Thoracic aorta (tissue), 2 donors: Measurements from ENCODE around the gene FADS2. TPM values are rescaled to one million over a fixed set of nuclear protein-coding genes. Genes with fewer than 3 reads are reported as not detected.
A peak's percentile ranks its signal among the peaks of the same experiment; 100 is the strongest.
"Not testable (repeated sequence)": the region's sequence is repeated elsewhere in the genome, so short reads cannot be mapped to it uniquely, and the experiment has no call there.

ENCODE experiments used
- ATAC-seq: fragments of 150-250 bp; one replicate; pipeline ENCODE4 v1.8.0; 2017; ENCODE audit warnings: low read depth; ENCODE audit not compliant: insufficient number of reproducible peaks, low FRiP score
- DNase-seq: peaks from one replicate; pipeline ENCODE4 v3.0.0-alpha.2; 2020; ENCODE audit warnings: low spot score
- H3K27ac ChIP-seq, 2 donors: fragments of 200-600 bp; sonication (generic); 1 replicate in 1 of 2; 2 replicates in 1 of 2; pipeline ENCODE4 v1.5.1; 2016; ENCODE audit warnings: mild to moderate bottlenecking in 2 of 2, moderate library complexity in 2 of 2
- H3K27me3 ChIP-seq: fragments of 200-600 bp; sonication (generic); replicated peaks from 2 replicates; pipeline ENCODE4 v1.6.0; 2016; ENCODE audit warnings: mild to moderate bottlenecking; ENCODE audit not compliant: insufficient read depth
- H3K36me3 ChIP-seq: fragments of 200-600 bp; sonication (generic); one replicate; pipeline ENCODE4 v1.5.1; 2016
- H3K4me1 ChIP-seq, 2 donors: fragments of 200-600 bp; sonication (generic); 1 replicate in 1 of 2; 2 replicates in 1 of 2; pipeline versions ENCODE4 v1.5.1 to v1.6.0; 2016; ENCODE audit warnings: low read depth in 2 of 2, mild to moderate bottlenecking in 1 of 2; ENCODE audit not compliant: control insufficient read depth in 1 of 2
- H3K4me3 ChIP-seq: fragments of 200-600 bp; sonication (generic); 2 replicates; pipeline ENCODE4 v1.5.1; 2016; ENCODE audit warnings: mild to moderate bottlenecking
- H3K9me3 ChIP-seq: fragments of 200-600 bp; sonication (generic); 2 replicates; pipeline ENCODE4 v1.5.1; 2016
- total RNA-seq, 2 donors: library from RNA; depleted of rRNA; stranded (reverse); fragments of >200 nt; gene quantifications; one replicate each; pipeline versions ENCODE4 v1.1.0 to v1.2.3, GENCODE V29; 2016
- TF ChIP-seq, protein P1 (sequence below): fragments of 200-600 bp; sonication (generic); IDR thresholded peaks from one replicate; pipeline ENCODE4 v1.5.1; 2019; ENCODE audit warnings: antibody characterized with exemption

FADS2 gene
- total RNA-seq, 2 donors from 2014 or later, result 89.2 to 234 TPM

DNA sequence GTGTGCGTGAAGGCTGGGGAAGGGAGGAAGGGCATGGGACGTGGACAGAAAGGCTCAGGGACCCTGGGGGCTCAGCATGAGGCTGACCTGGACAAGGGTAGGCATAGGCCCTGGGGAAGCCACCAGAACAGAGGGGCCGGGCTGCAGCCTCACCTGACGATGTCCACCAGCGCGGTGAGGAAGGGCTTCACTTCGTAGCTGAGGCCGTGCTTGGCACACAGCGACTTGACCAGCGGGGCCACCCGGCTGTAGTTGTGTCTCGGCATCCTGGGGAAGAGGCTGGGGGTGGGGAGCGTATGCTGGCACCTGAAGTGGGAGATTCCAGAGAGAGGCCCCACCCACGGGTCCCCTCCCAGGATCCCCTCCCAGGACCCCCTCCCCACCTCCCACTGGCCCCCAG is 47.6 kb downstream of the FADS2 start:
- DNase-seq, result no peak
- Histone ChIP-seq H3K27ac (no peak overlapping the region), H3K9me3 (no peaks in the 10 kb centered on the region), H3K36me3 (peaks cover 34% of the 10 kb centered on the region), H3K4me3 (no peak overlapping the region), H3K4me1 (peaks cover 8 to 37% of the 10 kb centered on the region in 2 donors), H3K27me3 (no peaks in the 10 kb centered on the region)
- no peak for ATAC-seq
- TF ChIP-seq, protein P1, sequence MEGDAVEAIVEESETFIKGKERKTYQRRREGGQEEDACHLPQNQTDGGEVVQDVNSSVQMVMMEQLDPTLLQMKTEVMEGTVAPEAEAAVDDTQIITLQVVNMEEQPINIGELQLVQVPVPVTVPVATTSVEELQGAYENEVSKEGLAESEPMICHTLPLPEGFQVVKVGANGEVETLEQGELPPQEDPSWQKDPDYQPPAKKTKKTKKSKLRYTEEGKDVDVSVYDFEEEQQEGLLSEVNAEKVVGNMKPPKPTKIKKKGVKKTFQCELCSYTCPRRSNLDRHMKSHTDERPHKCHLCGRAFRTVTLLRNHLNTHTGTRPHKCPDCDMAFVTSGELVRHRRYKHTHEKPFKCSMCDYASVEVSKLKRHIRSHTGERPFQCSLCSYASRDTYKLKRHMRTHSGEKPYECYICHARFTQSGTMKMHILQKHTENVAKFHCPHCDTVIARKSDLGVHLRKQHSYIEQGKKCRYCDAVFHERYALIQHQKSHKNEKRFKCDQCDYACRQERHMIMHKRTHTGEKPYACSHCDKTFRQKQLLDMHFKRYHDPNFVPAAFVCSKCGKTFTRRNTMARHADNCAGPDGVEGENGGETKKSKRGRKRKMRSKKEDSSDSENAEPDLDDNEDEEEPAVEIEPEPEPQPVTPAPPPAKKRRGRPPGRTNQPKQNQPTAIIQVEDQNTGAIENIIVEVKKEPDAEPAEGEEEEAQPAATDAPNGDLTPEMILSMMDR, result no peak

DNA sequence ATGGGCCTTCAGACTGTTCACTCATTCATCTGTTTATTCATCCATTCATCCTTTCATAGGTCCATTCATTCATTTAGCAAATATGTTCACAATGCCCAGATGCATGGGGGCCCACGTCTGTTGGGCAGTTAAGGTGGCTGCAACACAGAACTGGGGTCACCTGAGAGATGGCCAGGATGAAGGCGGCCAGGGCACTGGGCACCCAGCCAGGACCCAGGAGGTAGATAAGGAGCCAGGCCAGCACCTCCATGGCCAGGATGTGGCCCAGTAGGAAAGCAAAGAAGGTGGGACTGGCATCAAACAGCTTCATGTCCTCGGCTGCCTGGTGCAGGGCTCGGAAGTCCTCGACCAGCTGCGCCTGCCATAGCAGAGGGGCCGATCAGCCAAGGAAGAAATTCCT is 51.1 kb downstream of the FADS2 start:
- Histone ChIP-seq H3K9me3 (no peaks in the 10 kb centered on the region), H3K36me3 (peaks cover 35% of the 10 kb centered on the region), H3K27me3 (no peaks in the 10 kb centered on the region), H3K4me1 (peaks cover 28 to 44% of the 10 kb centered on the region in 2 donors), H3K27ac (no peak overlapping the region), H3K4me3 (no peak overlapping the region)
- ATAC-seq, result no peak
- TF ChIP-seq, protein P1, result no peak
- DNase-seq, result no peak

DNA sequence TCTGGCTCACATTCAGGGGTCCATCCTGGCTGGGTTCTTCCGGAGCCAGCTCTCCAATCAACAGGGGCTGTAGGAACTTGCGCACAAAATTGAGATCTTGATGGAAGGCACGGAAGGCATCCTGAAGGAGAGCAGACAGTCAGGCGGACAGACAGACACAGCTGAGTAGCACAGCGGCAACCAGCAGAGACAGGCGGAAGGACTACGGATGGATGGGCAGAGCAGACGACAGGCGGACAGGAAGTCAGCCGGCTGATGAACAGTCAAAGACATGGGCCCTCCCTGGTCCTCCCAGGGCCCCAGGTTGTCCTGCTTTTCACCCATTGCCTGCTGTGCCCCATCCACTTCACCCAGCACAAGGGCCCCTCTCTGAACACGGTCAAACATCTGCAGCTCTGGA is 51.9 kb downstream of the FADS2 start:
- no peak for DNase-seq
- ATAC-seq, result no peak
- Histone ChIP-seq H3K36me3 (peaks cover 37% of the 10 kb centered on the region), H3K27ac (peak overlapping the region; percentile 28 to 53), H3K9me3 (no peaks in the 10 kb centered on the region), H3K27me3 (no peaks in the 10 kb centered on the region), H3K4me1 (peaks cover 28 to 41% of the 10 kb centered on the region in 2 donors), H3K4me3 (no peak overlapping the region)
- TF ChIP-seq, protein P1, result no peak

DNA sequence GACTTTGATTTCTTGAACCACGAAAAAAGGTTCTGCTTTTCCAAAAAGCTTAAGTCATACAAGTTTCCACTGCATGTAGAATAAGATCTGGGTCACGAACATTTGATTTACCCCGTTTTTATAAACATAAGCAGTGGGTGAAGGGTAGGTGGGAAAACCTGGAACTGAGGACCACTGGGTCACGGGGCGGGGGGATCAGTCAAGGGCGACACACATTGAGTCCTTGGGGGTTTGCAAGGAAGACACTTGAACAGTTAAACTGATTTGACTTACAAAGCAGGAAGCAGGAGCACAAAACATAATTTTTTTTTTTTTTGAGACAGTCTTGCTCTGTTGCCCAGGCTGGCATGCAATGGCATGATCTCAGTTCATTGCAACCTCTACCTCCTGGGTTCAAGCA is 52.4 kb downstream of the FADS2 start:
- Histone ChIP-seq H3K27me3 (no peaks in the 10 kb centered on the region), H3K9me3 (no peaks in the 10 kb centered on the region), H3K36me3 (peaks cover 37% of the 10 kb centered on the region), H3K4me3 (no peak overlapping the region), H3K4me1 (peaks cover 32 to 46% of the 10 kb centered on the region in 2 donors), H3K27ac (peak overlapping the region in 1 of 2 donors; percentile 53)
- TF ChIP-seq, protein P1, result no peak
- ATAC-seq (no peak), DNase-seq (no peak)

DNA sequence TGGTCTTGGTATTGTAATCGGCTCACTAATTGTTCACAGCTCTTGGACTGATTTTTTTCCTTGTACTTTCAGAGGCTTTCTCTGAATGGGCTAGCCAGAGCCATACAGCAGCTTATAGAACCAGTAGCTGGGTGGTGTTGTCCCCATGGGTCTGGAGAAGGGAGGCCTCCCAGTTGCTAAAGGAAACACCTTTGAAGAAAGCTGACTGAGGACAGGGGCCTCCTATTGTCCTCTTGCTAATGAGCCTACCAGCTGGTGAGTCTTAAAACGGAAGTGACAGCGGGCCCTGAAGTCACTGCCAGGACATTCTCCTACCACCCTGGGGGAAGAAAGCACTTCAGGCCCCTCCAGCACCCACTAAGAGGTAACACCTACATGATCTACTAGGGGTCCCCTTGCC is 53.3 kb downstream of the FADS2 start:
- no peak for DNase-seq
- H3K4me3 ChIP-seq, result no peak overlapping the region
- peaks cover 32 to 55% of the 10 kb centered on the region in 2 donors for H3K4me1 ChIP-seq
- no peaks in the 10 kb centered on the region for H3K9me3 ChIP-seq
- H3K27ac ChIP-seq, result peak overlapping the region; percentile 28 to 53
- TF ChIP-seq, protein P1, result no peak
- H3K36me3 ChIP-seq, result peaks cover 35% of the 10 kb centered on the region
- no peak for ATAC-seq
- no peaks in the 10 kb centered on the region for H3K27me3 ChIP-seq

DNA sequence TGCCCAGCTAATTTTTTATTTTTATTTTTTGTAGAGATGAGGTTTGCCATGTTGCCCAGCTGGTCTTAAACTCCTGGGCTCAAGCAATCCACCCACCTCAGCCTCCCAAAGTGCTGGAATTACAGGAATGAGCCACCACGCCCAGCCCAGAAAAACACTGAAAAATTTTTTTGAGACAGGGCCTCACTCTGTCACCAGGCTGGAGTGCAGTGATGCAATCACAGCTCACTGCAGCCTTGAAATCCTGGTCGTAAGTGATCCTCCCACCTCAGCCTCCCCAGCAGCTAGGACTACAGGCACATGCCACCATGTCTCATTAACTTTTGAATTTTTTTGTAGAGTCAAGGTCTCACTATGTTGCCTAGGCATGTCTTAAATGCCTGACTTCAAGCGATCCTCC is 54.2 kb downstream of the FADS2 start:
- peaks cover 41 to 64% of the 10 kb centered on the region in 2 donors for H3K4me1 ChIP-seq
- not testable (repeated sequence) for H3K9me3 ChIP-seq, DNase-seq, H3K4me3 ChIP-seq, H3K27me3 ChIP-seq, ATAC-seq
- peaks cover 29% of the 10 kb centered on the region for H3K36me3 ChIP-seq
- H3K27ac ChIP-seq, result peak overlapping the region in 1 of 2 donors; percentile 34
